GM12878 (cell line): Measurements from ENCODE around the gene EVA1A. TPM values are rescaled to one million over a fixed set of nuclear protein-coding genes. Genes with fewer than 3 reads are reported as not detected.

Experiments
- ATAC-seq: fragments of 200-7000 bp; cut with Tn5 transposase; 3 replicates; pipeline ENCODE4 v1.9.1; 2020; ENCODE audit warnings: mild to moderate bottlenecking, moderate library complexity
- BruUV-seq: library from RNA; stranded (reverse); fragments of 400-500 nt; replicated peaks from 2 replicates; lab custom pipeline; 2021; lab: Mats Ljungman, UMichigan
- CTCF ChIA-PET: fragments of 300-600 bp; sonication (Branson Sonifier 250); formaldehyde crosslinking; extraction: SDS; loops from one replicate; lab custom pipeline; 2021; ENCODE audit warnings: inconsistent platforms; lab: Yijun Ruan, JAX
- POLR2A ChIA-PET: fragments of 350-600 bp; formaldehyde crosslinking; extraction: SDS; loops from one replicate; lab custom pipeline; 2021; ENCODE audit warnings: inconsistent platforms; lab: Charles Lee
- RAD21 ChIA-PET: fragments of 300-600 bp; sonication (Branson Sonifier 250); formaldehyde crosslinking; loops from one replicate; lab custom pipeline; 2023; ENCODE audit warnings: antibody characterized with exemption; ENCODE audit not compliant: unreplicated experiment; lab: Charles Lee
- SMC1A ChIA-PET: fragments of 300-600 bp; sonication (Branson Sonifier 250); formaldehyde crosslinking; loops from one replicate; lab custom pipeline; 2023; ENCODE audit not compliant: unreplicated experiment, uncharacterized antibody; lab: Charles Lee
- DNase-seq: peaks from one replicate; pipeline ENCODE4 v3.0.0-alpha.2; 2011; ENCODE audit warnings: low read depth, low spot score
- FAIRE-seq: peaks from 3 replicates; lab custom pipeline; 2011; peaks lifted over from hg19 to GRCh38; lab: Jason Lieb, UNC
- H2AFZ ChIP-seq: 2 replicates; pipeline ENCODE4 v1.6.0; 2011; ENCODE audit warnings: low read depth, low read length, control low read depth; ENCODE audit not compliant: control insufficient read depth
- H3K27ac ChIP-seq: 2 replicates; pipeline ENCODE4 v1.5.1; 2011; ENCODE audit warnings: control low read depth; ENCODE audit not compliant: control insufficient read depth, insufficient read depth
- H3K27me3 ChIP-seq, 2 experiments: replicated peaks in 1 of 2; 2 replicates each; pipeline versions ENCODE4 v1.6.0 to v1.6.1; 2011; ENCODE audit warnings: low read length in 1 of 2; ENCODE audit not compliant: control insufficient read depth in 2 of 2, insufficient read depth in 2 of 2
- H3K36me3 ChIP-seq, 2 experiments: 2 replicates each; pipeline ENCODE4 v1.5.1; 2011; ENCODE audit warnings: low read length in 1 of 2; ENCODE audit not compliant: control insufficient read depth in 2 of 2, insufficient read depth in 2 of 2
- H3K4me1 ChIP-seq: 2 replicates; pipeline ENCODE4 v1.6.1; 2011; ENCODE audit warnings: mild to moderate bottlenecking, low read length, moderate library complexity, mixed read lengths; ENCODE audit not compliant: control insufficient read depth, insufficient read depth
- H3K4me2 ChIP-seq: 2 replicates; pipeline ENCODE4 v1.6.0; 2011; ENCODE audit warnings: control low read depth; ENCODE audit not compliant: control insufficient read depth, insufficient read depth
- H3K4me3 ChIP-seq: fragments of 200-600 bp; sonication (generic); 2 replicates; pipeline ENCODE4 v1.5.1; 2016
- H3K79me2 ChIP-seq: 2 replicates; pipeline ENCODE4 v1.6.0; 2011; ENCODE audit warnings: low read length; ENCODE audit not compliant: control insufficient read depth, insufficient read depth
- H3K9ac ChIP-seq: 2 replicates; pipeline ENCODE4 v1.8.0; 2011; ENCODE audit warnings: low read length, control low read depth, mixed read lengths; ENCODE audit not compliant: control insufficient read depth, insufficient read depth
- H3K9me3 ChIP-seq: replicated peaks from 3 replicates; pipeline ENCODE4 v1.5.1; 2011; ENCODE audit warnings: mild to moderate bottlenecking, low read length; ENCODE audit not compliant: control insufficient read depth, insufficient read depth
- H4K20me1 ChIP-seq: 2 replicates; pipeline ENCODE4 v1.6.0; 2011; ENCODE audit not compliant: control insufficient read depth, insufficient read depth
- ATF2 ChIP-seq: IDR thresholded peaks from 2 replicates; pipeline ENCODE4 v1.6.1; 2012; ENCODE audit warnings: low read length, inconsistent platforms
- CBFB ChIP-seq: IDR thresholded peaks from 2 replicates; pipeline ENCODE4 v1.6.1; 2016; ENCODE audit warnings: antibody characterized with exemption, low read depth
- E2F8 ChIP-seq: fragments of 450-650 bp; IDR thresholded peaks from 2 replicates; pipeline ENCODE4 v1.6.1; 2018; ENCODE audit warnings: mild to moderate bottlenecking, low read depth, moderate library complexity; ENCODE audit not compliant: partially characterized antibody
- EZH2 ChIP-seq: IDR thresholded peaks from 2 replicates; pipeline ENCODE4 v1.6.1; 2012; ENCODE audit warnings: low read depth, mild to moderate bottlenecking, control low read depth, inconsistent platforms, low read length, borderline replicate concordance; ENCODE audit not compliant: control insufficient read depth
- FOXK2 ChIP-seq: fragments of 450-650 bp; IDR thresholded peaks from 2 replicates; pipeline ENCODE4 v1.6.1; 2017; ENCODE audit warnings: mild to moderate bottlenecking, moderate library complexity
- IKZF1 ChIP-seq: fragments of 450-650 bp; conservative IDR thresholded peaks from 2 replicates; pipeline ENCODE4 v1.6.1; 2017; ENCODE audit warnings: antibody characterized with exemption, mild to moderate bottlenecking
- MEF2B ChIP-seq: fragments of 450-650 bp; IDR thresholded peaks from 2 replicates; pipeline ENCODE4 v1.6.1; 2018; ENCODE audit warnings: mild to moderate bottlenecking, moderate library complexity; ENCODE audit not compliant: partially characterized antibody, poor library complexity, severe bottlenecking
- MTA3 ChIP-seq: IDR thresholded peaks from 2 replicates; pipeline ENCODE4 v1.6.1; 2012; ENCODE audit warnings: low read length, inconsistent platforms, borderline replicate concordance
- NFYA ChIP-seq: IDR thresholded peaks from 2 replicates; pipeline ENCODE4 v1.6.1; 2011; ENCODE audit warnings: low read depth, mild to moderate bottlenecking, low read length, improper control_type of control experiment, borderline replicate concordance
- NR2F1 ChIP-seq: fragments of 450-650 bp; conservative IDR thresholded peaks from 2 replicates; pipeline ENCODE4 v1.6.1; 2017; ENCODE audit warnings: mild to moderate bottlenecking
- NRF1 ChIP-seq: conservative IDR thresholded peaks from 2 replicates; pipeline ENCODE4 v1.6.1; 2011; ENCODE audit warnings: mild to moderate bottlenecking, low read depth, low read length, improper control_type of control experiment
- PAX8 ChIP-seq: fragments of 450-650 bp; IDR thresholded peaks from 2 replicates; pipeline ENCODE4 v1.6.1; 2017; ENCODE audit warnings: mild to moderate bottlenecking, moderate library complexity
- RCOR1 ChIP-seq: conservative IDR thresholded peaks from 2 replicates; pipeline ENCODE4 v1.6.1; 2012; ENCODE audit warnings: low read depth, low read length, improper control_type of control experiment
- RUNX3 ChIP-seq: IDR thresholded peaks from 2 replicates; pipeline ENCODE4 v1.6.1; 2012; ENCODE audit warnings: low read length, inconsistent platforms
- YY1 ChIP-seq: IDR thresholded peaks from 2 replicates; pipeline ENCODE4 v1.6.1; 2011; ENCODE audit warnings: low read depth, mild to moderate bottlenecking, low read length
- ZNF217 ChIP-seq: fragments of 450-650 bp; IDR thresholded peaks from 2 replicates; pipeline ENCODE4 v1.6.1; 2017; ENCODE audit warnings: antibody characterized with exemption, mild to moderate bottlenecking
- WGBS: methylation state at CpG from one replicate; pipeline ENCODE4 v1.1.6; 2016; ENCODE audit warnings: low lambda C conversion rate; ENCODE audit not compliant: insufficient replicate concordance, insufficient coverage; ENCODE audit errors: missing lambda C conversion rate; 5-methylcytosine and 5-hydroxymethylcytosine counted together
- in situ Hi-C: fragments of 300-500 bp; cut with MboI; formaldehyde crosslinking; loops from 9 replicates; pipeline ENCODE4 v1.14.3; 2018; ENCODE audit warnings: mixed read lengths
- intact Hi-C: fragments of 100-400 bp; cut with micrococcal nuclease; formaldehyde crosslinking; loops from one replicate; pipeline ENCODE4 v1.14.2; 2022; ENCODE audit not compliant: unreplicated experiment
- polyA plus RNA-seq, 11 experiments: library from polyadenylated mRNA; depleted of rRNA in 4 of 11; unstranded in 6 of 11; stranded (reverse) in 5 of 11; fragments of >200 nt; fragmentation: Nextera tagmentation in 4 of 11; fragmentation: Illumina TruSeq in 1 of 11; extraction: Ambion mirVana in 4 of 11; extraction: Trizol in 1 of 11; gene quantifications; 1 replicate in 1 of 11; 2 replicates in 10 of 11; pipeline versions ENCODE4 v1.2.1 to v1.2.3, GENCODE V29; 2011 to 2016; ENCODE audit warnings: inconsistent platforms in 2 of 11, missing spikeins in 2 of 11, low read depth in 1 of 11
- total RNA-seq, 4 experiments: library from RNA; depleted of rRNA in 3 of 4; stranded (reverse); fragments of >200 nt in 3 of 4; fragmentation: Illumina TruSeq in 1 of 4; extraction: Trizol in 1 of 4; gene quantifications; 2 replicates each; pipeline versions ENCODE4 v1.2.1 to v1.2.3, GENCODE V29; 2013 to 2021

Gene EVA1A
- total and polyA plus RNA-seq, 10 of the 15 experiments (the other 5 are each of a cell fraction or from before 2014, with no cell fraction given) = 0.13 to 1.0 (median 0.34) TPM; not detected in 5

GRCh38 chr2:75494137-75494769 lies 66.5 kb downstream of the EVA1A start:
- CTCF ChIA-PET = no interaction called here
- SMC1A ChIA-PET = no interaction called here

More at GRCh38 chr2:75494137-75494769, 66.5 kb downstream of the EVA1A start:
- no peaks in the 10 kb centered on the region for H3K9me3 ChIP-seq
- whole genome bisulfite sequencing = 72% methylated on average over 6 of the region's 6 CpGs
- H3K27me3 ChIP-seq = no peaks in the 10 kb centered on the region
- H2AFZ ChIP-seq = no peak overlapping the region
- no TSS peak for BruUV-seq
- no peak overlapping the region for H3K27ac ChIP-seq
- ChIA-PET POLR2A (no interaction called here), RAD21 (no interaction called here)
- FAIRE-seq (no peak), ATAC-seq (no peak), DNase-seq (no peak)
- no peaks in the 10 kb centered on the region for H3K79me2 ChIP-seq
- H3K9ac ChIP-seq = no peak overlapping the region
- no peak overlapping the region for H3K4me2 ChIP-seq
- no peak for TF ChIP-seq ATF2
- no peak for TF ChIP-seq NR2F1
- no peak for TF ChIP-seq MEF2B
- TF ChIP-seq E2F8 = no peak
- no peak for TF ChIP-seq RCOR1
- TF ChIP-seq FOXK2 = no peak
- TF ChIP-seq NRF1 = no peak
- TF ChIP-seq EZH2 = no peak
- TF ChIP-seq MTA3 = no peak
- no peak for TF ChIP-seq NFYA
- no peak for TF ChIP-seq PAX8
- TF ChIP-seq RUNX3 = no peak
- no peak for TF ChIP-seq IKZF1
- TF ChIP-seq YY1 = no peak
- no peak for TF ChIP-seq CBFB
- TF ChIP-seq ZNF217 = no peak
- no peaks in the 10 kb centered on the region for H4K20me1 ChIP-seq
- no peak overlapping the region for H3K4me3 ChIP-seq
- H3K36me3 ChIP-seq = no peaks in the 10 kb centered on the region
- no peaks in the 10 kb centered on the region for H3K4me1 ChIP-seq
- intact Hi-C loops (no loop called here), in situ Hi-C loops (no loop called here)
